ENCODE results near the gene STAM.

GRCh38 chr10:17616403-17617030 is 27.4 kb upstream of the STAM start:
- TF ChIP-seq, protein P1, sequence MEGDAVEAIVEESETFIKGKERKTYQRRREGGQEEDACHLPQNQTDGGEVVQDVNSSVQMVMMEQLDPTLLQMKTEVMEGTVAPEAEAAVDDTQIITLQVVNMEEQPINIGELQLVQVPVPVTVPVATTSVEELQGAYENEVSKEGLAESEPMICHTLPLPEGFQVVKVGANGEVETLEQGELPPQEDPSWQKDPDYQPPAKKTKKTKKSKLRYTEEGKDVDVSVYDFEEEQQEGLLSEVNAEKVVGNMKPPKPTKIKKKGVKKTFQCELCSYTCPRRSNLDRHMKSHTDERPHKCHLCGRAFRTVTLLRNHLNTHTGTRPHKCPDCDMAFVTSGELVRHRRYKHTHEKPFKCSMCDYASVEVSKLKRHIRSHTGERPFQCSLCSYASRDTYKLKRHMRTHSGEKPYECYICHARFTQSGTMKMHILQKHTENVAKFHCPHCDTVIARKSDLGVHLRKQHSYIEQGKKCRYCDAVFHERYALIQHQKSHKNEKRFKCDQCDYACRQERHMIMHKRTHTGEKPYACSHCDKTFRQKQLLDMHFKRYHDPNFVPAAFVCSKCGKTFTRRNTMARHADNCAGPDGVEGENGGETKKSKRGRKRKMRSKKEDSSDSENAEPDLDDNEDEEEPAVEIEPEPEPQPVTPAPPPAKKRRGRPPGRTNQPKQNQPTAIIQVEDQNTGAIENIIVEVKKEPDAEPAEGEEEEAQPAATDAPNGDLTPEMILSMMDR (conservative IDR thresholded peaks at IDR 0.05; ENCODE audit: low read length) = no peak
- TF ChIP-seq EZH2phosphoT487 (IDR thresholded peaks at IDR 0.05; ENCODE audit: borderline replicate concordance) = no peak

Data from Loucy (cell line).